ENCODE data around the gene KBTBD8. TPM values are rescaled to one million over a fixed set of nuclear protein-coding genes. Genes with fewer than 3 reads are reported as not detected.

Gene KBTBD8
- total and polyA plus RNA-seq, 2 of the 13 experiments (the other 11 are each of a cell fraction or from before 2014, with no cell fraction given): 1.1 to 7.6 TPM

- ChIA-PET CTCF (ENCODE audit: low intra/inter-chr PET ratio, low total read pairs) (no interaction called here), POLR2A (no interaction called here)
- DNase-seq (ENCODE audit: low spot score) (no peak), FAIRE-seq (no peak), ATAC-seq (no peak)
- Histone ChIP-seq H3K27ac (ENCODE audit: extremely low read length, insufficient read depth, low read length) (no peak overlapping the region), H3K9ac (ENCODE audit: insufficient read depth, low read depth, low read length) (no peak overlapping the region), H3K4me1 (ENCODE audit: insufficient read depth, low read length) (no peaks in the 10 kb centered on the region), H2AFZ (ENCODE audit: low read length) (no peak overlapping the region), H3K4me3 (replicated peaks in 1 of 3; ENCODE audit: insufficient read depth in 1 of 3, low read depth in 2 of 3, low read length in 3 of 3) (no peak overlapping the region), H3K4me2 (ENCODE audit: low read depth, low read length) (no peak overlapping the region), H3K79me2 (ENCODE audit: insufficient read depth, low read length) (no peaks in the 10 kb centered on the region), H3K27me3 (ENCODE audit: control insufficient read depth in 1 of 2, insufficient read depth in 2 of 2, low read length in 2 of 2) (no peaks in the 10 kb centered on the region), H4K20me1 (ENCODE audit: insufficient read depth, low read length) (no peaks in the 10 kb centered on the region), H3K36me3 (replicated peaks in 1 of 2; ENCODE audit: control insufficient read depth in 1 of 2, insufficient read depth in 2 of 2, low read length in 2 of 2) (peaks cover 0 to 4% of the 10 kb centered on the region in 2 experiments; a peak in 1 of 5 replicates), H3K9me3 (ENCODE audit: low read length) (no peaks in the 10 kb centered on the region)
- WGBS (ENCODE audit: low lambda C conversion rate): 75% methylated on average over 3 of the region's 3 CpGs
- in situ Hi-C loops (cut with HindIII; ENCODE audit: extremely low pct_ligation_motif_present, low pct_unique_long_range_greater_than_20kb): no loop called here
- intact Hi-C loops (cut with micrococcal nuclease; ENCODE audit: unreplicated experiment): no loop called here
- BruUV-seq (replicated peaks): no TSS peak
- no peak for TF ChIP-seq PRDM15 (CRISPR knock-in tag; IDR thresholded peaks at IDR 0.05)
- no peak for TF ChIP-seq SCMH1 (CRISPR knock-in tag; IDR thresholded peaks at IDR 0.05; ENCODE audit: borderline replicate concordance)
- no peak for TF ChIP-seq PATZ1 (CRISPR knock-in tag; IDR thresholded peaks at IDR 0.05)
- TF ChIP-seq ZBED4 (CRISPR knock-in tag; IDR thresholded peaks at IDR 0.05; ENCODE audit: borderline replicate concordance): no peak
- TF ChIP-seq IKZF5 (CRISPR knock-in tag; IDR thresholded peaks at IDR 0.05): no peak
Observed at GRCh38 chr3:67009716-67010115, 11.6 kb downstream of the KBTBD8 start.

Measured in HepG2 (cell line).